Measurements from ENCODE around the gene WDTC1. TPM values are rescaled to one million over a fixed set of nuclear protein-coding genes. Genes with fewer than 3 reads are reported as not detected.

WDTC1 gene
- total and polyA plus RNA-seq, 2 of the 13 experiments (the other 11 are each of a cell fraction or from before 2014, with no cell fraction given) = 5.5 TPM

DNA sequence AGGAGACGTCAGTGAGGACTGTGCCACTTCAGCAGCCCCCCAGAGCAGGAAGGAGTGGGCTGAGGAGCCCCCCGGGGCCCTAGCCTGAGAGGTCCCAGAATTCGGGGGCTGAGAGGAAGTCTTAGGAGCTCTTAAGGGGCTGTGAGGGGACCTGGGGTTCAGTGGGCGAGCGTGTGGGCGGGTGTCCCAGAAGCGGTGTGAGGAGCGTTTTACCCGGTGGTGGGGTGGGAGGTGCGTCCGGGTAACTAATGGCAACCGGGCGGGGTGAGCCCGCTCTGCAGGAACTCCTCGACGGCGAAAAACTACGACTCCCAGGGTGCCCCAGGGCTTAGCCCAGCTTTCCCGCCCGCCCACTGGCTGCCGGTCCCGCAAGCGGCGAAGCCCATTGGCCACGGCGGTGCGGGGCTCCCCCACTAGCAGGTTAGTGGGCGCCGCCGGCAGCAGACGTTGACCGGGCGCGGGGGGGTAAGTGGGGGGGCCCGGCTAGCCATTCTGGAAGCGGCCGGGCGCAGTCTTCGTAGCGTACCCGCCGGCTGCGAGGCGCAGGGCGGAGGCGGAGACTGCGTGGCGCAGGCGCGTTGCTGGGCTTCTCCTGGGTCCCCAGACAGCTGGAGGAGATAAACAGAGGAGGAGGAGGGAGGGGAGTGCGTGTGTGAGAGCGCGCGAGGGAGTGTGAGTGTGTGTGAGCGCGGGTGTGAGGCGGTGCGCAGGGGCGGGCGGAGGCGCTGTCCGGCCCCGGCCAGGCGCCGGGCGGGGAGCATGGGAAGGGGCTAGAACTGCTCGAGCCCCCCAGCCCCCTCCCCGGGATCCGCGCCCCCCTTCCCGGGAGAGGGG lies at the start of gene WDTC1 (continued):
- TF ChIP-seq ASH2L (IDR thresholded peaks at IDR 0.05; ENCODE audit: insufficient read length, low read depth, low read length) (peak; percentile 62), MXD3 (CRISPR knock-in tag; IDR thresholded peaks at IDR 0.05) (peak; percentile 45; the same call in 1 of the 2 replicates), TFDP1 (CRISPR knock-in tag; IDR thresholded peaks at IDR 0.05; ENCODE audit: borderline replicate concordance) (peak; percentile 86), HIVEP1 (CRISPR knock-in tag; IDR thresholded peaks at IDR 0.05) (peak; percentile 76; the same call in 1 of the 2 replicates), MIER2 (CRISPR knock-in tag; IDR thresholded peaks at IDR 0.05) (no peak), LCORL (IDR thresholded peaks at IDR 0.05) (no peak), LCORL (CRISPR knock-in tag; IDR thresholded peaks at IDR 0.05) (peak; percentile 64; the same call in 1 of the 2 replicates), MXI1 (IDR thresholded peaks at IDR 0.05; ENCODE audit: borderline replicate concordance, low read depth, low read length) (peak; percentile 32; the same call in 1 of the 3 replicates), FOXC1 (CRISPR knock-in tag; IDR thresholded peaks at IDR 0.05; ENCODE audit: borderline replicate concordance) (peak; percentile 76; the same call in 1 of the 2 replicates), ZMAT3 (CRISPR knock-in tag; conservative IDR thresholded peaks at IDR 0.05) (no peak), HNRNPLL (IDR thresholded peaks at IDR 0.05; ENCODE audit: low read depth, low read length, poor library complexity, severe bottlenecking) (peak; percentile 100), ZFP36L2 (CRISPR knock-in tag; IDR thresholded peaks at IDR 0.05) (no peak), TARDBP (CRISPR knock-in tag; IDR thresholded peaks at IDR 0.05) (peak; percentile 87), ZNF143 (CRISPR knock-in tag; IDR thresholded peaks at IDR 0.05) (peak; percentile 96), TEAD3 (CRISPR knock-in tag; optimal IDR thresholded peaks at IDR 0.05; ENCODE audit: borderline replicate concordance) (peak; percentile 7), NR2C2 (CRISPR knock-in tag; IDR thresholded peaks at IDR 0.05; ENCODE audit: borderline replicate concordance) (peak; percentile 82), HOXA5 (CRISPR knock-in tag; IDR thresholded peaks at IDR 0.05) (0 out of 2 replicates have a peak, but pooled peaks have one; percentile 43), SP4 (CRISPR knock-in tag; IDR thresholded peaks at IDR 0.05) (peak; percentile 87), ELF3 (CRISPR knock-in tag; IDR thresholded peaks at IDR 0.05) (0 out of 2 replicates have a peak, but pooled peaks have one; percentile 32), NFYC (CRISPR knock-in tag; IDR thresholded peaks at IDR 0.05) (peak; percentile 96), RBFOX2 (IDR thresholded peaks at IDR 0.05; ENCODE audit: low read depth, low read length) (peak; percentile 65), ZNF670 (CRISPR knock-in tag; IDR thresholded peaks at IDR 0.05; ENCODE audit: borderline replicate concordance) (no peak), POLR2AphosphoS2 (IDR thresholded peaks at IDR 0.05; ENCODE audit: low read depth, low read length) (no peak), FOXK2 (IDR thresholded peaks at IDR 0.05) (peak; percentile 87; the same call in 1 of the 2 replicates), ZMYM4 (CRISPR knock-in tag; IDR thresholded peaks at IDR 0.05) (peak; percentile 66), HMGXB3 (CRISPR knock-in tag; IDR thresholded peaks at IDR 0.05; ENCODE audit: borderline replicate concordance) (peak; percentile 93)
